ENCODE measurements around the gene VSX1.

Gene VSX1

DNA sequence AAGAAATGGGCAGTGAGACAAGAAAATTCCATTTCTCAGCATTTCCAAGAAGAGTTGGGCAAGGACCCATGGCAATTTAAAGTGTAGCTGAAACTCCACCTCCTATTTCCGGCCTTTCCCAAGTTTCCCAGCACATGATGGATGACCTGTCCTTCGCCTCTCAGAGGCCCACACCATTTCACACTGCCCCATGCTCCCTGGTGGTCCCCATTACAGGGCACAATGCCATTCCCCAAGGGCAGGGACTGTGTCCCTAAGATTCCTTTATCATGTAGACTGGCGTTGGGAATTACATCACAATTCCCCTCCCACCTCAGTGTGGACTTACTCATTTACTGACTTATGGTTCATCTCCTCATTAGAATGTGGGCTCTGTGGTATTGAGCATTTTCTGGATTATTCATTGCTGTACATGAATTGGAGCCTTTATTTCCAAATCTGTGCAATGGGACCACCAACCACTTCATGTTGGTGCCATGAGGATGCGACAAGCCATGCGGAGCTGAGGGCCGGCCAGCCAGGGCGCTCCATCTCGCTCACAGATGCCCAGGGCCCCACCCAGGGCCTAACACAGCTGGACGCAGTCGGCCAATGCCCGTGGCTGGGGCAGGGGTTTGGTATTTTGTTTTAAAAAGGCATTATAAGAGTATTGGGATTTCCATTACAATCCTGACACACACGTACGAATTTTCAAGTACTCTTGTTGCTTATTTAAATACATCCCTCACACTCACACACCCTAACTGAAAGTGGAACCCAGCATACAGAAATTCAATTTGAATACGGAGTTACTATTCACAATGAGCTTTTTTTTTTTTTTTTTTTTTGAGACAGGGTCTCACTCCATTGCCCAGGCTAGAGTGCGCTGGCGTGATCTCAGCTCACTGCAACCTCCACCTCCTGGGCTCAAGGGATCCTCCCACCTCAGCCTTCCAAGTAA lies 29.4 kb downstream of the VSX1 start:
- Histone ChIP-seq H3K4me1 (ENCODE audit: control insufficient read depth, insufficient read depth, low read length) (peaks cover 2% of the 10 kb centered on the region; the same call in 1 of the 2 replicates), H3K27me3 (ENCODE audit: control insufficient read depth, insufficient read depth, low read length) (peaks cover 10% of the 10 kb centered on the region; the same call in 1 of the 2 replicates), H3K9me3 (ENCODE audit: control insufficient read depth, insufficient read depth, low read length) (no peaks in the 10 kb centered on the region), H3K36me3 (ENCODE audit: control insufficient read depth, insufficient read depth, low read length) (no peaks in the 10 kb centered on the region), H3K4me3 (ENCODE audit: low read length) (no peak overlapping the region), H3K27ac (ENCODE audit: low read length) (no peak overlapping the region)
- DNase-seq (ENCODE audit: low read depth, low spot score) = no peak
- WGBS (ENCODE audit: insufficient coverage, insufficient read length) = no CpG with 5 or more reads among the region's 16 CpGs

- Histone ChIP-seq H3K27me3 (ENCODE audit: control insufficient read depth, insufficient read depth, low read length) (peaks cover 2% of the 10 kb centered on the region; the same call in 1 of the 2 replicates), H3K27ac (ENCODE audit: low read length) (no peak overlapping the region), H3K4me1 (ENCODE audit: control insufficient read depth, insufficient read depth, low read length) (peaks cover 2% of the 10 kb centered on the region; the same call in 1 of the 2 replicates), H3K4me3 (ENCODE audit: low read length) (no peak overlapping the region), H3K36me3 (ENCODE audit: control insufficient read depth, insufficient read depth, low read length) (no peaks in the 10 kb centered on the region), H3K9me3 (ENCODE audit: control insufficient read depth, insufficient read depth, low read length) (no peaks in the 10 kb centered on the region)
- WGBS (ENCODE audit: insufficient coverage, insufficient read length) = no CpG with 5 or more reads among the region's 7 CpGs
- no peak for DNase-seq (ENCODE audit: low read depth, low spot score)
Observed at GRCh38 chr20:25051386-25052155, 30.4 kb downstream of the VSX1 start.

DNA sequence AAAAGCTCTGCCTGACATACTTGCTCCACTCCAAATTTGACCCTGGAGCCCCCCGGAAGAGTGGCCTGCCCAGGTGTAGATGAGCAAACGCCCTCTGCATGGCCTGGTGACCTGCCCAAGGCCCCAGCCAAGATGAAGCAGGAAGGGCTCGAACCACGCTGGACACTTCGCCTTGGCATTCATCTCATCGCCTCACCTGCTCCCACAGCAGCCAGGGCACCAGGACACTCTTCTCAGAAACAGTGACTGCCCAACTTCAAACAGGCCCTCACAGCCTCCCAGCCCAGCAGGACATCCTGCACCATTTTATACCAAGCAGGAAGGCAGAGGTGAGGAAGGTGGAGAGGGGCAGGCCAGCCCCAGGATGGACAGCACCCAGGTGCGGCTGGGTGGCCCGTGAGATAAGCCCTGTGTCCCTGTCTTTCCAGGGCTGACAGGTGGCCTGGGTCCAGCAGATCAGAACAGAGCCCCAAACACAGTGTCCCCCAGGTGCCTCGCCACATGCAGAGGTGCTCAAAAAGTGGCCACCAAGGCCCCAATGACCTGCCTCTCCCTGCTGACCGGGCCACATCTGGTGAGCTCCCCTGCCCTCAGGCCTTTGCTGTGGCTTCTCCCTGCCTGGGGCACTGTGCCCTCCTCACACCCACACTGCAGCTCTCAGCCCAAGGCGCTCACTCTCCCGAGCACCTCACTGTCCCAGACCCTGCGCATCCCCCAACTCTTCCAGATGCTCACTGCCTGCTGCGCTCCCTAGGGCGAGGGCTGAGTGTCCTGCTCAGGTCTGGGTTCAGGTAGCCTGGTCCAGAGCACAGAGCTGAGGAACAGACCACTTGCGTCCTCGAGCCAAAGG lies 31.2 kb downstream of the VSX1 start:
- no peaks in the 10 kb centered on the region for H3K9me3 ChIP-seq (ENCODE audit: control insufficient read depth, insufficient read depth, low read length)
- H3K27ac ChIP-seq (ENCODE audit: low read length) = no peak overlapping the region
- no peaks in the 10 kb centered on the region for H3K36me3 ChIP-seq (ENCODE audit: control insufficient read depth, insufficient read depth, low read length)
- H3K4me1 ChIP-seq (ENCODE audit: control insufficient read depth, insufficient read depth, low read length) = peaks cover 2% of the 10 kb centered on the region; the same call in 1 of the 2 replicates
- no peak for DNase-seq (ENCODE audit: low read depth, low spot score)
- H3K4me3 ChIP-seq (ENCODE audit: low read length) = no peak overlapping the region
- WGBS (ENCODE audit: insufficient coverage, insufficient read length) = no CpG with 5 or more reads among the region's 17 CpGs
- no peaks in the 10 kb centered on the region; the same call in 1 of the 2 replicates for H3K27me3 ChIP-seq (ENCODE audit: control insufficient read depth, insufficient read depth, low read length)

- H3K27ac ChIP-seq (ENCODE audit: low read length) = no peak overlapping the region
- H3K4me3 ChIP-seq (ENCODE audit: low read length) = no peak overlapping the region
- no CpG with 5 or more reads among the region's 7 CpGs for WGBS (ENCODE audit: insufficient coverage, insufficient read length)
- H3K4me1 ChIP-seq (ENCODE audit: control insufficient read depth, insufficient read depth, low read length) = peaks cover 2% of the 10 kb centered on the region
- H3K9me3 ChIP-seq (ENCODE audit: control insufficient read depth, insufficient read depth, low read length) = no peaks in the 10 kb centered on the region
- H3K27me3 ChIP-seq (ENCODE audit: control insufficient read depth, insufficient read depth, low read length) = no peaks in the 10 kb centered on the region
- no peaks in the 10 kb centered on the region for H3K36me3 ChIP-seq (ENCODE audit: control insufficient read depth, insufficient read depth, low read length)
- no peak for DNase-seq (ENCODE audit: low read depth, low spot score)
Observed at GRCh38 chr20:25050082-25050481, 31.9 kb downstream of the VSX1 start.

GRCh38 chr20:25049261-25050060 lies 32.5 kb downstream of the VSX1 start:
- no peaks in the 10 kb centered on the region for H3K36me3 ChIP-seq (ENCODE audit: control insufficient read depth, insufficient read depth, low read length)

GRCh38 chr20:25048519-25048952 lies 33.4 kb downstream of the VSX1 start:
- Histone ChIP-seq H3K9me3 (ENCODE audit: control insufficient read depth, insufficient read depth, low read length) (no peaks in the 10 kb centered on the region), H3K27ac (ENCODE audit: low read length) (no peak overlapping the region), H3K27me3 (ENCODE audit: control insufficient read depth, insufficient read depth, low read length) (no peaks in the 10 kb centered on the region), H3K4me3 (ENCODE audit: low read length) (no peak overlapping the region), H3K4me1 (ENCODE audit: control insufficient read depth, insufficient read depth, low read length) (peaks cover 2% of the 10 kb centered on the region), H3K36me3 (ENCODE audit: control insufficient read depth, insufficient read depth, low read length) (no peaks in the 10 kb centered on the region)
- DNase-seq (ENCODE audit: low read depth, low spot score) = no peak
- WGBS (ENCODE audit: insufficient coverage, insufficient read length) = no CpG with 5 or more reads among the region's 8 CpGs

More at GRCh38 chr20:25049261-25050060, 32.5 kb downstream of the VSX1 start:
- no peaks in the 10 kb centered on the region for H3K27me3 ChIP-seq (ENCODE audit: control insufficient read depth, insufficient read depth, low read length)
- H3K4me1 ChIP-seq (ENCODE audit: control insufficient read depth, insufficient read depth, low read length) = peaks cover 2% of the 10 kb centered on the region
- H3K9me3 ChIP-seq (ENCODE audit: control insufficient read depth, insufficient read depth, low read length) = no peaks in the 10 kb centered on the region
- DNase-seq (ENCODE audit: low read depth, low spot score) = no peak
- no peak overlapping the region for H3K27ac ChIP-seq (ENCODE audit: low read length)
- no CpG with 5 or more reads among the region's 16 CpGs for WGBS (ENCODE audit: insufficient coverage, insufficient read length)
- no peak overlapping the region for H3K4me3 ChIP-seq (ENCODE audit: low read length)

DNA sequence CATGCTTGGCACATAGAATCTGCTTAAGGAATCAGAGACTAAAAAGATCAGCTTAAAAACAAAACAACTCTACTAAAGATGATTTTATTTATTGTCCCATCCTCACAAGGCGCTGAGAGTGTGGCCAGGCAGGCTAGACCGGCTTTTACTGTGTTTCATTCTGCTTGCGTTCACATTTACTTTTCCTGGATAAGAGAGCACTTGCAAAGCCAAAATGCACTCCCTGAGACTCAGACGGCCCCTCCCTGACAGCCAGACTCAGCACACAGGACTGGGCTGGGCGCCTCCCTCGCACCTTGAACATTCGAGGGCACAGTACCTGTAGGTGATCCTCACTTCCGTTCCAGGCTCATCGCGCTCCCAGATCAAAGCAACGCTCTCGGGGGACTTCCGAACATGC lies 34.2 kb downstream of the VSX1 start:
- WGBS (ENCODE audit: insufficient coverage, insufficient read length) = no CpG with 5 or more reads among the region's 13 CpGs
- Histone ChIP-seq H3K4me3 (ENCODE audit: low read length) (no peak overlapping the region), H3K27ac (ENCODE audit: low read length) (no peak overlapping the region), H3K9me3 (ENCODE audit: control insufficient read depth, insufficient read depth, low read length) (no peaks in the 10 kb centered on the region), H3K36me3 (ENCODE audit: control insufficient read depth, insufficient read depth, low read length) (no peaks in the 10 kb centered on the region), H3K27me3 (ENCODE audit: control insufficient read depth, insufficient read depth, low read length) (no peaks in the 10 kb centered on the region), H3K4me1 (ENCODE audit: control insufficient read depth, insufficient read depth, low read length) (peaks cover 2% of the 10 kb centered on the region)
- no peak for DNase-seq (ENCODE audit: low read depth, low spot score)

GRCh38 chr20:25046736-25047666 lies 34.9 kb downstream of the VSX1 start:
- Histone ChIP-seq H3K4me3 (ENCODE audit: low read length) (no peak overlapping the region), H3K9me3 (ENCODE audit: control insufficient read depth, insufficient read depth, low read length) (no peaks in the 10 kb centered on the region), H3K4me1 (ENCODE audit: control insufficient read depth, insufficient read depth, low read length) (no peaks in the 10 kb centered on the region; the same call in 1 of the 2 replicates), H3K36me3 (ENCODE audit: control insufficient read depth, insufficient read depth, low read length) (no peaks in the 10 kb centered on the region), H3K27ac (ENCODE audit: low read length) (no peak overlapping the region), H3K27me3 (ENCODE audit: control insufficient read depth, insufficient read depth, low read length) (no peaks in the 10 kb centered on the region)
- DNase-seq (ENCODE audit: low read depth, low spot score) = no peak
- WGBS (ENCODE audit: insufficient coverage, insufficient read length) = no CpG with 5 or more reads among the region's 21 CpGs
